Panc1 (cell line): ENCODE measurements around the gene TOR1AIP2. TPM values are rescaled to one million over a fixed set of nuclear protein-coding genes. Genes with fewer than 3 reads are reported as not detected.
"Not testable (repeated sequence)": the region's sequence is repeated elsewhere in the genome, so short reads cannot be mapped to it uniquely, and the experiment has no call there.

Experiments used
- ATAC-seq: fragments of 200-7000 bp; cut with Tn5 transposase; 2 replicates; pipeline ENCODE4 v1.9.1; 2020; ENCODE audit warnings: mild to moderate bottlenecking, moderate library complexity
- BruUV-seq: library from RNA; stranded (reverse); fragments of 400-500 nt; replicated peaks from 2 replicates; lab custom pipeline; 2021; lab: Mats Ljungman, UMichigan
- CTCF ChIA-PET: fragments of 300-600 bp; sonication (Branson Sonifier 250); formaldehyde crosslinking; loops from one replicate; lab custom pipeline; 2022; ENCODE audit warnings: antibody characterized with exemption; lab: Charles Lee
- POLR2A ChIA-PET: fragments of 300-600 bp; sonication (Branson Sonifier 250); formaldehyde crosslinking; loops from one replicate; lab custom pipeline; 2022; ENCODE audit warnings: antibody characterized with exemption; lab: Charles Lee
- DNase-seq: peaks from one replicate; pipeline ENCODE4 v3.0.0-alpha.2; 2010; ENCODE audit warnings: low read depth, low spot score
- H3K27ac ChIP-seq: 2 replicates; pipeline ENCODE4 v1.5.1; 2011; ENCODE audit warnings: mild to moderate bottlenecking, low read length, inconsistent platforms
- H3K27me3 ChIP-seq: fragments of 200-500 bp; sonication (Bioruptor generic); 2 replicates; pipeline ENCODE4 v1.6.0; 2014; ENCODE audit warnings: low read length, inconsistent platforms; ENCODE audit not compliant: control insufficient read depth, insufficient read depth
- H3K36me3 ChIP-seq: fragments of 200-500 bp; sonication (Bioruptor generic); 2 replicates; pipeline ENCODE4 v1.5.1; 2014; ENCODE audit warnings: inconsistent platforms, mild to moderate bottlenecking, low read length, moderate library complexity; ENCODE audit not compliant: control insufficient read depth, insufficient read depth
- H3K4me1 ChIP-seq: 2 replicates; pipeline ENCODE4 v1.5.1; 2011; ENCODE audit warnings: inconsistent platforms, mild to moderate bottlenecking, low read length, moderate library complexity; ENCODE audit not compliant: control insufficient read depth, insufficient read depth
- H3K4me3 ChIP-seq, 2 experiments: 2 replicates each; pipeline ENCODE4 v1.5.1; 2011 to 2012; ENCODE audit warnings: low read depth in 2 of 2, low read length in 2 of 2, mild to moderate bottlenecking in 2 of 2, inconsistent platforms in 1 of 2, moderate library complexity in 1 of 2
- H3K9me3 ChIP-seq: fragments of 200-500 bp; sonication (Bioruptor generic); 2 replicates; pipeline ENCODE4 v1.5.1; 2014; ENCODE audit warnings: low read depth, mild to moderate bottlenecking, inconsistent platforms, low read length, moderate library complexity; ENCODE audit not compliant: control insufficient read depth, insufficient read depth
- POLR2AphosphoS5 ChIP-seq: IDR thresholded peaks from 2 replicates; pipeline ENCODE4 v1.6.1; 2012; ENCODE audit warnings: mild to moderate bottlenecking, low read depth, low read length, moderate library complexity
- REST ChIP-seq, 2 experiments: IDR thresholded peaks; 2 replicates each; pipeline ENCODE4 v1.6.1; 2011 to 2012; ENCODE audit warnings: low read depth in 2 of 2, control low read depth in 1 of 2, low read length in 1 of 2, mild to moderate bottlenecking in 1 of 2, moderate library complexity in 1 of 2; ENCODE audit not compliant: insufficient read depth in 1 of 2
- SIN3A ChIP-seq: IDR thresholded peaks from 2 replicates; pipeline ENCODE4 v1.6.1; 2012; ENCODE audit warnings: low read depth, mild to moderate bottlenecking, low read length, moderate library complexity, borderline replicate concordance; ENCODE audit not compliant: insufficient read depth
- TCF7L2 ChIP-seq: IDR thresholded peaks from 2 replicates; pipeline ENCODE4 v1.6.1; 2011; ENCODE audit warnings: mild to moderate bottlenecking, low read depth, low read length, inconsistent platforms
- in situ Hi-C: cut with HindIII; loops from 2 replicates; pipeline ENCODE4 v1.10.0; 2016; ENCODE audit warnings: low sequenced_read_pairs, low pct_unique_long_range_greater_than_20kb
- intact Hi-C: fragments of 100-400 bp; cut with micrococcal nuclease; formaldehyde crosslinking; loops from one replicate; pipeline ENCODE4 v1.10.0; 2022; ENCODE audit not compliant: unreplicated experiment
- total RNA-seq: library from RNA; stranded (reverse); gene quantifications from one replicate; pipeline ENCODE4 v1.2.1, GENCODE V29; 2021; ENCODE audit not compliant: unreplicated experiment
- TF ChIP-seq, protein P1 (sequence below): fragments of 450-650 bp; IDR thresholded peaks from 2 replicates; pipeline ENCODE4 v1.5.1; 2017; ENCODE audit warnings: mild to moderate bottlenecking

TOR1AIP2 gene
- total RNA-seq, 1 experiment from 2014 or later: 94.9 TPM

DNA sequence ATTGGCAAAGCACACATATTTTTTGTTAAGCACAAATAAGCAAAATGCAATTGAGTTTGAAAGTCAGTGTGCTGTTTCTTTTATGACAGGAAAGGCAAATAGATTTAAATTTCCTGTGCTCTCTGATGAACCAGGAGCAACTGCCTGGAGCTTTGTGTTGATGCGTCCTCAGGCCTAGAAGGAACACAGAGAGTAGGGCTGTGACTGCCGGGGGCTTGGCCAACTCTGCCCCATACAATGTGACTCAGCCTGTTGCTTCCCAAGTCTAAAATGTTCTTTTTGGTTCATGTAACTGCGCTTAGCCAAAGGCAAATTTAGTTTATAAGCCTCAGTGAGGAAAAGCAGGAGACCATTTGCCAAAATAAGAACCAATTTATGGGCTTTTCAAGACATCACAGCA lies 37.5 kb downstream of the TOR1AIP2 start:
- ChIA-PET CTCF (no interaction called here), POLR2A (no interaction called here)
- intact Hi-C loops: no loop called here
- TF ChIP-seq REST (IDR thresholded peaks at IDR 0.05; ENCODE audit: insufficient read depth in 1 of 2, low read depth in 2 of 2, low read length in 1 of 2) (no peak), POLR2AphosphoS5 (no peak), TCF7L2 (no peak), SIN3A (no peak)
- TF ChIP-seq, protein P1, sequence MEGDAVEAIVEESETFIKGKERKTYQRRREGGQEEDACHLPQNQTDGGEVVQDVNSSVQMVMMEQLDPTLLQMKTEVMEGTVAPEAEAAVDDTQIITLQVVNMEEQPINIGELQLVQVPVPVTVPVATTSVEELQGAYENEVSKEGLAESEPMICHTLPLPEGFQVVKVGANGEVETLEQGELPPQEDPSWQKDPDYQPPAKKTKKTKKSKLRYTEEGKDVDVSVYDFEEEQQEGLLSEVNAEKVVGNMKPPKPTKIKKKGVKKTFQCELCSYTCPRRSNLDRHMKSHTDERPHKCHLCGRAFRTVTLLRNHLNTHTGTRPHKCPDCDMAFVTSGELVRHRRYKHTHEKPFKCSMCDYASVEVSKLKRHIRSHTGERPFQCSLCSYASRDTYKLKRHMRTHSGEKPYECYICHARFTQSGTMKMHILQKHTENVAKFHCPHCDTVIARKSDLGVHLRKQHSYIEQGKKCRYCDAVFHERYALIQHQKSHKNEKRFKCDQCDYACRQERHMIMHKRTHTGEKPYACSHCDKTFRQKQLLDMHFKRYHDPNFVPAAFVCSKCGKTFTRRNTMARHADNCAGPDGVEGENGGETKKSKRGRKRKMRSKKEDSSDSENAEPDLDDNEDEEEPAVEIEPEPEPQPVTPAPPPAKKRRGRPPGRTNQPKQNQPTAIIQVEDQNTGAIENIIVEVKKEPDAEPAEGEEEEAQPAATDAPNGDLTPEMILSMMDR: no peak
- Histone ChIP-seq H3K27me3 (no peaks in the 10 kb centered on the region), H3K4me1 (no peaks in the 10 kb centered on the region), H3K36me3 (peaks cover 5% of the 10 kb centered on the region; the same call in 1 of the 2 replicates), H3K4me3 (no peak overlapping the region), H3K9me3 (no peaks in the 10 kb centered on the region), H3K27ac (no peak overlapping the region)
- in situ Hi-C loops: no loop called here
- ATAC-seq (no peak), DNase-seq (no peak)
- BruUV-seq: no TSS peak

DNA sequence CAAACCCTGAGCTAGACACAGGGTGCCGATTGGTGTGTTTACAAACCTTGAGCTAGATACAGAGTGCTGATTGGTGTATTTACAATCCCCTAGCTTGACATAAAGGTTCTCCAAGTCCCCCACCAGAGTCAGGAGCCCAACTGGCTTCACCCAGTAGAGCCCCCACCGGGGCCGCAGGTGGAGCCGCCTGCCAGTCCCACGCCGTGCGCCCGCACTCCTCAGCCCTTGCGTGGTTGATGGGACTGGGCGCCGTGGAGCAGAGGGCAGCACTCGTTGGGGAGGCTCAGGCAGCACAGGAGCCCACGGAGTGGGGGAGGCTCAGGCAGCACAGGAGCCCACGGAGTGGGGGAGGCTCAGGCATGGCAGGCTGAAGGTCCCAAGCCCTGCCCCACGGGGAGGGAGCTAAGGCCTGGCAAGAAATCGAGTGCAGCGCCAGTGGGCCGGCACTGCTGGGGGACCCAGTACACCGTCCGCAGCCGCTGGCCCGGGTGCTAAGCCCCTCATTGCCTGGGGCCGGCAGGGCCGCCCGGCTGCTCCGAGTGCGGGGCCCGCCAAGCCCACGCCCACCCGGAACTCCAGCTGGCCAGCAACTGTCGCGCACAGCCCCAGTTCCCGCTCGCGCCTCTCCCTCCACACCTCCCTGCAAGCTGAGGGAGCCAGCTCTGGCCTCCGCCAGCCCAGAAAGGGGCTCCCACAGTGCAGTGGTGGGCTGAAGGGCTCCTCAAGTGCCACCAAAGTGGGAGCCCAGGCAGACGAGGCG lies 40.7 kb downstream of the TOR1AIP2 start:
- intact Hi-C loops, H3K27me3 ChIP-seq, H3K4me1 ChIP-seq, H3K36me3 ChIP-seq, DNase-seq, ATAC-seq, H3K4me3 ChIP-seq, H3K27ac ChIP-seq, H3K9me3 ChIP-seq, in situ Hi-C loops, BruUV-seq: not testable (repeated sequence)
- ChIA-PET POLR2A (interaction anchor here (0.6 kb wide), 1 partner anchor 173 kb away, joined by 3 read pairs; no protein-coding TSS in a partner anchor), CTCF (interaction anchor here (2.2 kb wide), 1 partner anchor 22 kb away, joined by 19 read pairs; no protein-coding TSS in a partner anchor)
